ENCODE measurements around the gene SPON1.

DNA sequence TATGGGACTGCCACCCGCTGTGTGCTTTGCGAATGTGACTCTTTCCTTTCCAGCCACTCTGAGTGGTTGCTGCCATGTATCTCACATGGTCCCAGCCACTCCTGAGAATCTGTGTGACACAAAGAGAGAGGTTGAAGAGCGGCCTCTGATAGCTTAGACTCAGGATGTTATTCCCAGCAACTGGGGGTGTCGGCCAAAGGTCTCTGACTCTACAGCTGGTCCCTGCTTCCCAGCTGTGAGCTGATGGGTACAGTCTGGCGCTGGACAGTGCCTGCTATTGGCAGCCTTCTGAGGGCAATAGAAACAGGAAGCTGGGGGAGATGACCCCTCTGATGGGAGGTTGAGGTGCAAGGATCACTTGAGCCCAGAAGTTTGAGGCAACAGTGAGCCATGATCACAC lies 291.3 kb downstream of the SPON1 start:
- TF ChIP-seq POLR2A (IDR thresholded peaks at IDR 0.05; ENCODE audit: low read length): no peak
- TF ChIP-seq, protein P1, sequence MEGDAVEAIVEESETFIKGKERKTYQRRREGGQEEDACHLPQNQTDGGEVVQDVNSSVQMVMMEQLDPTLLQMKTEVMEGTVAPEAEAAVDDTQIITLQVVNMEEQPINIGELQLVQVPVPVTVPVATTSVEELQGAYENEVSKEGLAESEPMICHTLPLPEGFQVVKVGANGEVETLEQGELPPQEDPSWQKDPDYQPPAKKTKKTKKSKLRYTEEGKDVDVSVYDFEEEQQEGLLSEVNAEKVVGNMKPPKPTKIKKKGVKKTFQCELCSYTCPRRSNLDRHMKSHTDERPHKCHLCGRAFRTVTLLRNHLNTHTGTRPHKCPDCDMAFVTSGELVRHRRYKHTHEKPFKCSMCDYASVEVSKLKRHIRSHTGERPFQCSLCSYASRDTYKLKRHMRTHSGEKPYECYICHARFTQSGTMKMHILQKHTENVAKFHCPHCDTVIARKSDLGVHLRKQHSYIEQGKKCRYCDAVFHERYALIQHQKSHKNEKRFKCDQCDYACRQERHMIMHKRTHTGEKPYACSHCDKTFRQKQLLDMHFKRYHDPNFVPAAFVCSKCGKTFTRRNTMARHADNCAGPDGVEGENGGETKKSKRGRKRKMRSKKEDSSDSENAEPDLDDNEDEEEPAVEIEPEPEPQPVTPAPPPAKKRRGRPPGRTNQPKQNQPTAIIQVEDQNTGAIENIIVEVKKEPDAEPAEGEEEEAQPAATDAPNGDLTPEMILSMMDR (IDR thresholded peaks at IDR 0.05): no peak

All from A549 (cell line).